Measurements from ENCODE around the gene CTDSP2. TPM values are rescaled to one million over a fixed set of nuclear protein-coding genes. Genes with fewer than 3 reads are reported as not detected.

The CTDSP2 gene
- total and polyA plus RNA-seq, 8 donors, result 28.4 to 152 (median 73.9) TPM

DNA sequence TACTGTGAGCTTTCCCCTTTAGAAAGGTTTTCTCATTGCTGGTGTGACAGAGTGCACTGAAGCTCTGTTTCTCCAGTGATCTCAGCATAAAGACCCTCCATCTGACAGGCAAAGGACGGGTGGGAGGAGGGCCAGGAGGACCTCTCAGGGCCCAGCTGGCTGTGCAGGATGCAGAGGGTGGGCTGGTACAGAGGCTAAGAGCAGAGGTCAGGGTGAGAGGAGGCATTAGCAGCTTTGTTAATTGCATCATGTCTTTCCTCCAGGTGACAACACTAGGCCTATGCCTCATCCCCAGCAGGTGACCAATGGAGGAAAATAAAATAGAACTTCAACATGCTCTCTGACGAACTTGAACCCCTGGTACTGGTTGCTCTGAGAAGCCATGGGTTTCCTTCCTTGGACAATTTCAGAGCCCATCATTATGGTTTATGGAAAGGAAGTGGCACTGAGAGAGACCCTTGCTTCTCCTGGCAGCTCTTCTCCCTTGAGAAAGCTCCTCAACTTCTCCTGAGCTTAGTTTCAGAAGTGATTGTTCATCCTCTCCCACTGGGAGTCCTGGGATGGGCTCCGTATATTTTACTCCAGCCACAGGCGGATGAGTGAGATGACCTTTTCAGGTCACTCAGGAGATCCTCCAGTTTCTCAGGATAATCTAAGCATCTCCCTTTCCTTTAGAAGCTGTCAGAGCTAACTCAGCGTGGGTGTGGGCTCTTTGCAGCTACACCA lies 49.0 kb upstream of the CTDSP2 start:
- H3K9me3 ChIP-seq, result no peaks in the 10 kb centered on the region
- 62 to 70% (median 67%) methylated on average over 5 of the region's 5 CpGs for WGBS, 5 donors
- H3K27me3 ChIP-seq, result no peaks in the 10 kb centered on the region
- no peak for DNase-seq
- peaks cover 73 to 92% (median 84%) of the 10 kb centered on the region in 4 donors for H3K4me1 ChIP-seq
- intact Hi-C loops (cut with DNase I; ENCODE audit: low total_unique reads), result loop anchor here (5.0 kb wide), 1 partner anchor 53 kb away; no protein-coding TSS in a partner anchor
- TF ChIP-seq, protein P1, sequence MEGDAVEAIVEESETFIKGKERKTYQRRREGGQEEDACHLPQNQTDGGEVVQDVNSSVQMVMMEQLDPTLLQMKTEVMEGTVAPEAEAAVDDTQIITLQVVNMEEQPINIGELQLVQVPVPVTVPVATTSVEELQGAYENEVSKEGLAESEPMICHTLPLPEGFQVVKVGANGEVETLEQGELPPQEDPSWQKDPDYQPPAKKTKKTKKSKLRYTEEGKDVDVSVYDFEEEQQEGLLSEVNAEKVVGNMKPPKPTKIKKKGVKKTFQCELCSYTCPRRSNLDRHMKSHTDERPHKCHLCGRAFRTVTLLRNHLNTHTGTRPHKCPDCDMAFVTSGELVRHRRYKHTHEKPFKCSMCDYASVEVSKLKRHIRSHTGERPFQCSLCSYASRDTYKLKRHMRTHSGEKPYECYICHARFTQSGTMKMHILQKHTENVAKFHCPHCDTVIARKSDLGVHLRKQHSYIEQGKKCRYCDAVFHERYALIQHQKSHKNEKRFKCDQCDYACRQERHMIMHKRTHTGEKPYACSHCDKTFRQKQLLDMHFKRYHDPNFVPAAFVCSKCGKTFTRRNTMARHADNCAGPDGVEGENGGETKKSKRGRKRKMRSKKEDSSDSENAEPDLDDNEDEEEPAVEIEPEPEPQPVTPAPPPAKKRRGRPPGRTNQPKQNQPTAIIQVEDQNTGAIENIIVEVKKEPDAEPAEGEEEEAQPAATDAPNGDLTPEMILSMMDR (IDR thresholded peaks at IDR 0.05), result no peak
- H3K27ac ChIP-seq, result peak overlapping the region; percentile 79 to 98 (median 97)
- peak overlapping the region in 3 of 4 donors; percentile 55 to 66 (median 66) for H3K4me3 ChIP-seq
- no peaks in the 10 kb centered on the region for H3K36me3 ChIP-seq

DNA sequence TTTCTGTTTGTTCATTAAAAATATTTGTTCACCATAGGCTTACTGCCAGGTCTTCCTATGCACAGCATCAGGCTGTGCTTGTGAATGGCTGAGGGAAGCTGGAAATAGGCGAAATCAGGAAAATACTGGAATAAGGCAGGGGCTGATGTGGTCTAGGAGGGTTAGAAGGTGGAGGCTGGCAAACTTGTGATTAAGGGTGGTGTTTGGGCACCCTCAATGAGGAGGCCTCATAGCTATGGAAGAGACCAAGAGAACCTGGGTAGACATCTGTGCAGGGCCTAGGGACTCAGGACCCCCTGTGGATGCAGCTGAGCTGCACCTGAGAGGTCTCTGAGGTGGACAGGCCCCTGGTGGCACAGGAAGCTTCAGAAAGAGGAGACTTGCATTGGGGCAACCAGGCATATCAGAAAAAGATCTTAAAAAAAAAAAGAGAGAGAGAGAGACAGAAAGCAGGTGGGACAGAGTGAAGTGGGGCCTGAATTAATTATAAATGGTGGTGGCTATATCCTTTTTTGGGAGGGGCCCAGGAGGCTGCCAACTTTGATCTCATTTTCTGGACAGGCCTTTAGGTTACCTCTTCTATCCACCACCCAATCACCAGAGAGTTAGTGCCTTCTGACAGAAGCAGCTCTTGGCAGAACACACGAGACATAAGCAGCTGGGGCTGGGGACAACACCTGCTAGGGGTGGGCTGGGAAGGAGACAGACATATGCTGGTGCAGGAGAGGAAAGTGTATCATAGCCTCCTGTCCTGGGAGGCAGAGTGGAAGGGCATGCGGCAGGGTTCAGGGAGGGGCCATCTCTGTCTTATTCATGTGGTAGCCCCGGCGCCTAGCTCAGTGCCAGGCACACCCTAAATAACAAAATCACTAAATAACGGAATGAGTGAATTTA lies 48.1 kb upstream of the CTDSP2 start:
- TF ChIP-seq EP300 (IDR thresholded peaks at IDR 0.05) (no peak), POLR2A (IDR thresholded peaks at IDR 0.05) (no peak), POLR2AphosphoS5 (IDR thresholded peaks at IDR 0.05) (no peak)
- TF ChIP-seq, protein P1 (IDR thresholded peaks at IDR 0.05), result no peak
- H3K4me3 ChIP-seq, result peak overlapping the region in 1 of 4 donors; percentile 10
- no peaks in the 10 kb centered on the region for H3K9me3 ChIP-seq
- H3K27me3 ChIP-seq, result no peaks in the 10 kb centered on the region
- peak overlapping the region; percentile 79 to 98 (median 97) for H3K27ac ChIP-seq
- no peaks in the 10 kb centered on the region for H3K36me3 ChIP-seq
- intact Hi-C loops (cut with DNase I; ENCODE audit: low total_unique reads), result loop anchor here (5.0 kb wide), 1 partner anchor 52 kb away; no protein-coding TSS in a partner anchor
- peak in 1 of 2 donors; percentile 54 for DNase-seq
- peaks cover 82 to 100% (median 91%) of the 10 kb centered on the region in 4 donors for H3K4me1 ChIP-seq
- WGBS, 5 donors, result 54 to 74% (median 58%) methylated on average over 6 of the region's 6 CpGs

DNA sequence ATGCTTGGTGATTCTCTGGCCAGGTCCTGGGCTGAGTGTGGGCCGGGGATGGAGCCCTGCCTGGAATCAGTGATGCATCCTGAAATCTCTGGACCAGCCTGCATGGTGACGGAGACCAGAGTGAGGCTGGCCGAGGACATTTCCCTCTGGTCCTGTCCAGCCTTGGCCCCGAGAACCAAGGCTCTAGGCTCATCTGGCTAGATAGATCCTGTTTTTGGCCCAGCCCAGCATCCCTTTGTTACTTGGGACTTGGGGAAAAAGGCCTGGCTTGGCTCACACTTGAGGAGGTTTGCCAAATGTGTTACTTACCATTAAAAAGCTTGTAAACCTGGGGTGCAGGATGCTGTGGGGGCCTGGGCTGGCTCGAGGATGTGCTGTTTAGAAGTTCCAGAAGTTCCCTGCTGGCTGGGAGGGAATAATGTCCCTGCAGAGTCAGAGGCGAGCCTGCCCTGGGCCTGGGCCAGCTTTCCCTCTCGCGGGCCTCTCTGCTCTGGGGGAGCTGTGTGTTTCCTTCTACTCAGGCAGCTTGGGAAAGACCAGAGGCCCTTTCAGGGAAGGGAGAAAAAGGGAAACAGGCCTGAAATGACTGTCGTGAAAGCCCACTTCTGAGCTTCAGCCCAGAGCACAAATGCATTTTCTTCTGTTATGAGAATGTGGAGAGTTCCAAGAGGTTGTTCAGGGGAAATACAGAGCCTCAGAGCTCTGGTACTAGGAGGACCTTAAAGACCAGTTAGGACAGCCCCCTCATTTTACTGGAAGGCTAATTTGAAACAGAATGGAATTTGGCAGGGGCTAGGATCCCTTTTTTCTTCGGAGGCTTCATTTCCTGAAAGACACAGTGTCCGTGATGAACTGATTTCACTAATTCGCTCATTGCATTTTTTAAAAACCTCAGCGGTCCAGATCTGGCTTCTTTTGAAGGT lies 47.2 kb upstream of the CTDSP2 start:
- H3K27me3 ChIP-seq, result no peaks in the 10 kb centered on the region
- H3K9me3 ChIP-seq, result no peaks in the 10 kb centered on the region
- peaks cover 84 to 100% (median 93%) of the 10 kb centered on the region in 4 donors for H3K4me1 ChIP-seq
- TF ChIP-seq EP300 (IDR thresholded peaks at IDR 0.05) (no peak), POLR2AphosphoS5 (IDR thresholded peaks at IDR 0.05) (peak; percentile 31 to 56 (median 39)), POLR2A (IDR thresholded peaks at IDR 0.05) (peak in 1 of 4 donors; percentile 7)
- TF ChIP-seq, protein P1 (IDR thresholded peaks at IDR 0.05), result peak in 1 of 7 experiments; percentile 21
- H3K27ac ChIP-seq, result peak overlapping the region; percentile 79 to 98 (median 97)
- peak; percentile 89 to 98 for DNase-seq
- H3K4me3 ChIP-seq, result peak overlapping the region in 1 of 4 donors; percentile 10
- WGBS, 5 donors, result 12 to 31% (median 24%) methylated on average over 10 to 13 of the region's 13 CpGs
- intact Hi-C loops (cut with DNase I; ENCODE audit: low total_unique reads), result no loop called here
- H3K36me3 ChIP-seq, result no peaks in the 10 kb centered on the region

Data from stomach (tissue), 9 donors.